HepG2 (cell line): ENCODE results near the gene RER1. TPM values are rescaled to one million over a fixed set of nuclear protein-coding genes. Genes with fewer than 3 reads are reported as not detected.

Experiments used
- ATAC-seq: fragments of 200-7000 bp; cut with Tn5 transposase; 3 replicates; pipeline ENCODE4 v1.9.1; 2020; ENCODE audit warnings: mild to moderate bottlenecking, moderate library complexity
- BruUV-seq: library from RNA; stranded (reverse); fragments of 400-500 nt; replicated peaks from 2 replicates; lab custom pipeline; 2021; lab: Mats Ljungman, UMichigan
- CTCF ChIA-PET: fragments of 300-600 bp; formaldehyde crosslinking; extraction: SDS; loops from one replicate; lab custom pipeline; 2021; ENCODE audit warnings: low total read pairs, inconsistent platforms, low intra/inter-chr PET ratio; lab: Yijun Ruan, JAX
- POLR2A ChIA-PET: fragments of 350-600 bp; sonication (Branson Sonifier 250); formaldehyde crosslinking; loops from one replicate; lab custom pipeline; 2020; ENCODE audit warnings: antibody characterized with exemption, inconsistent platforms; lab: Yijun Ruan, JAX
- DNase-seq: peaks from one replicate; pipeline ENCODE4 v3.0.0-alpha.2; 2015; ENCODE audit warnings: low spot score
- FAIRE-seq: peaks from 3 replicates; lab custom pipeline; 2011; peaks lifted over from hg19 to GRCh38; lab: Jason Lieb, UNC
- H2AFZ ChIP-seq: one replicate; pipeline ENCODE4 v1.6.1; 2011; ENCODE audit warnings: low read length, inconsistent platforms
- H3K27ac ChIP-seq: fragments of 300-600 bp; 3 replicates; pipeline ENCODE4 v1.8.0; 2011; ENCODE audit warnings: mixed run types, mild to moderate bottlenecking, mixed read lengths, low read length, inconsistent platforms; ENCODE audit not compliant: insufficient read depth; ENCODE audit errors: extremely low read length
- H3K27me3 ChIP-seq, 2 experiments: fragments of 200-600 bp in 1 of 2; 2 replicates in 1 of 2; 3 replicates in 1 of 2; pipeline versions ENCODE4 v1.6.0 to v1.8.0; 2011; ENCODE audit warnings: low read length in 2 of 2, mild to moderate bottlenecking in 2 of 2, moderate library complexity in 2 of 2, inconsistent platforms in 1 of 2; ENCODE audit not compliant: insufficient read depth in 2 of 2, control insufficient read depth in 1 of 2
- H3K36me3 ChIP-seq, 2 experiments: fragments of 200-600 bp in 1 of 2; replicated peaks in 1 of 2; 2 replicates in 1 of 2; 3 replicates in 1 of 2; pipeline versions ENCODE4 v1.5.1 to v1.8.0; 2011; ENCODE audit warnings: low read length in 2 of 2, inconsistent platforms in 1 of 2; ENCODE audit not compliant: insufficient read depth in 2 of 2, control insufficient read depth in 1 of 2
- H3K4me1 ChIP-seq: 2 replicates; pipeline ENCODE4 v1.5.1; 2012; ENCODE audit warnings: low read length, inconsistent platforms; ENCODE audit not compliant: insufficient read depth
- H3K4me2 ChIP-seq: 2 replicates; pipeline ENCODE4 v1.6.0; 2011; ENCODE audit warnings: low read depth, low read length, inconsistent platforms
- H3K4me3 ChIP-seq, 3 experiments: fragments of 200-600 bp in 1 of 3; sonication (generic), shearing (Covaris generic) in 1 of 3; replicated peaks in 1 of 3; 2 replicates each; pipeline ENCODE4 v1.5.1; 2011 to 2016; ENCODE audit warnings: low read length in 3 of 3, inconsistent platforms in 2 of 3, low read depth in 2 of 3, mild to moderate bottlenecking in 2 of 3, control low read depth in 1 of 3, mixed read lengths in 1 of 3; ENCODE audit not compliant: insufficient read depth in 1 of 3
- H3K79me2 ChIP-seq: one replicate; pipeline ENCODE4 v1.6.1; 2011; ENCODE audit warnings: low read length, inconsistent platforms; ENCODE audit not compliant: insufficient read depth
- H3K9ac ChIP-seq: 2 replicates; pipeline ENCODE4 v1.6.0; 2011; ENCODE audit warnings: mild to moderate bottlenecking, low read depth, low read length, inconsistent platforms; ENCODE audit not compliant: insufficient read depth
- H3K9me3 ChIP-seq: 2 replicates; pipeline ENCODE4 v1.5.1; 2012; ENCODE audit warnings: mild to moderate bottlenecking, low read length
- H4K20me1 ChIP-seq: 2 replicates; pipeline ENCODE4 v1.6.0; 2011; ENCODE audit warnings: inconsistent platforms, mild to moderate bottlenecking, low read length, moderate library complexity; ENCODE audit not compliant: insufficient read depth
- FOXA1 ChIP-seq, 2 experiments: fragments of 450-650 bp in 1 of 2; sonication (generic) in 1 of 2; formaldehyde crosslinking in 1 of 2; IDR thresholded peaks; 2 replicates each; pipeline versions ENCODE4 v1.4.0 to v1.6.1; 2016 to 2020; ENCODE audit warnings: missing genetic modification reagents in 1 of 2
- PAXIP1 ChIP-seq: sonication (generic); formaldehyde crosslinking; conservative IDR thresholded peaks from 2 replicates; pipeline ENCODE4 v1.4.0; 2020; ENCODE audit warnings: mild to moderate bottlenecking, missing genetic modification reagents, moderate library complexity
- SOX6 ChIP-seq, 2 experiments: fragments of 450-650 bp in 1 of 2; sonication (generic) in 1 of 2; formaldehyde crosslinking in 1 of 2; IDR thresholded peaks; 2 replicates each; pipeline versions ENCODE4 v1.4.0 to v1.6.1; 2017 to 2020; ENCODE audit warnings: antibody characterized with exemption in 1 of 2, mild to moderate bottlenecking in 1 of 2, missing genetic modification reagents in 1 of 2
- STAG1 ChIP-seq: sonication (generic); formaldehyde crosslinking; IDR thresholded peaks from 2 replicates; pipeline ENCODE4 v1.4.0; 2020; ENCODE audit warnings: missing genetic modification reagents
- ZBTB33 ChIP-seq: sonication (generic); formaldehyde crosslinking; IDR thresholded peaks from 2 replicates; pipeline ENCODE4 v1.4.0; 2020; ENCODE audit warnings: missing genetic modification reagents
- ZNF687 ChIP-seq: sonication (generic); formaldehyde crosslinking; IDR thresholded peaks from 2 replicates; pipeline ENCODE4 v1.5.1; 2020; ENCODE audit warnings: mild to moderate bottlenecking, missing genetic modification reagents, moderate library complexity
- ZNF710 ChIP-seq: sonication (generic); formaldehyde crosslinking; IDR thresholded peaks from 2 replicates; pipeline ENCODE4 v1.5.0; 2020; ENCODE audit warnings: mild to moderate bottlenecking, missing genetic modification reagents, borderline replicate concordance
- WGBS: methylation state at CpG from one replicate; pipeline ENCODE4 v1.1.6; 2017; ENCODE audit warnings: low lambda C conversion rate; 5-methylcytosine and 5-hydroxymethylcytosine counted together
- in situ Hi-C: cut with HindIII; loops from 2 replicates; pipeline ENCODE4 v1.10.0; 2017; ENCODE audit warnings: low pct_unique_long_range_greater_than_20kb; ENCODE audit not compliant: extremely low pct_ligation_motif_present
- intact Hi-C: fragments of 100-400 bp; cut with micrococcal nuclease; formaldehyde crosslinking; loops from one replicate; pipeline ENCODE4 v1.10.0; 2022; ENCODE audit not compliant: unreplicated experiment
- polyA plus RNA-seq, 8 experiments: library from polyadenylated mRNA; depleted of rRNA in 3 of 8; stranded (reverse) in 7 of 8; unstranded in 1 of 8; fragments of >200 nt; fragmentation: Illumina TruSeq in 4 of 8; extraction: Trizol in 4 of 8; gene quantifications; 2 replicates each; pipeline versions ENCODE4 v1.2.1 to v1.2.3, GENCODE V29; 2011 to 2016; ENCODE audit warnings: low read depth in 4 of 8, missing spikeins in 1 of 8, mixed read lengths in 1 of 8; ENCODE audit not compliant: insufficient read depth in 1 of 8
- total RNA-seq, 5 experiments: library from RNA; depleted of rRNA; stranded (reverse); fragments of >200 nt; fragmentation: Illumina TruSeq; extraction: Trizol; gene quantifications; 2 replicates each; pipeline ENCODE4 v1.2.3, GENCODE V29; 2016; ENCODE audit warnings: low read depth in 1 of 5

Gene RER1
- total and polyA plus RNA-seq, 2 of the 13 experiments (the other 11 are each of a cell fraction or from before 2014, with no cell fraction given) = 128 to 164 TPM

- Histone ChIP-seq H3K36me3 (no peaks in the 10 kb centered on the region), H3K4me1 (no peaks in the 10 kb centered on the region), H3K27me3 (peaks cover 18 to 77% of the 10 kb centered on the region in 2 experiments), H4K20me1 (no peaks in the 10 kb centered on the region), H3K27ac (no peak overlapping the region), H3K9ac (no peak overlapping the region), H3K9me3 (peaks cover 12% of the 10 kb centered on the region; the same call in 1 of the 2 replicates), H2AFZ (no peak overlapping the region), H3K4me3 (no peak overlapping the region), H3K4me2 (no peak overlapping the region), H3K79me2 (no peaks in the 10 kb centered on the region)
- WGBS = 42% methylated on average over 5 of the region's 20 CpGs
- ChIA-PET CTCF (no interaction called here), POLR2A (no interaction called here)
- in situ Hi-C loops = no loop called here
- FAIRE-seq (no peak), DNase-seq (no peak), ATAC-seq (no peak)
- intact Hi-C loops = no loop called here
- BruUV-seq = no TSS peak
- TF ChIP-seq STAG1 (peak; percentile 40; the same call in 1 of the 2 replicates), ZBTB33 (peak; percentile 32; the same call in 1 of the 2 replicates), PAXIP1 (CRISPR knock-in tag) (no peak), FOXA1 (IDR thresholded peaks at IDR 0.05) (no peak), FOXA1 (CRISPR knock-in tag; IDR thresholded peaks at IDR 0.05) (peak; percentile 39; the same call in 1 of the 2 replicates), ZNF710 (CRISPR knock-in tag) (no peak), ZNF687 (0 out of 2 replicates have a peak, but pooled peaks have one; percentile 7), SOX6 (IDR thresholded peaks at IDR 0.05) (no peak), SOX6 (CRISPR knock-in tag; IDR thresholded peaks at IDR 0.05) (no peak)
Observed at GRCh38 chr1:2429780-2430591, 38.3 kb downstream of the RER1 start.
